Measurements from ENCODE around the gene CADPS2. TPM values are rescaled to one million over a fixed set of nuclear protein-coding genes. Genes with fewer than 3 reads are reported as not detected.

The CADPS2 gene
- total RNA-seq, 2 experiments from 2014 or later: not detected

DNA sequence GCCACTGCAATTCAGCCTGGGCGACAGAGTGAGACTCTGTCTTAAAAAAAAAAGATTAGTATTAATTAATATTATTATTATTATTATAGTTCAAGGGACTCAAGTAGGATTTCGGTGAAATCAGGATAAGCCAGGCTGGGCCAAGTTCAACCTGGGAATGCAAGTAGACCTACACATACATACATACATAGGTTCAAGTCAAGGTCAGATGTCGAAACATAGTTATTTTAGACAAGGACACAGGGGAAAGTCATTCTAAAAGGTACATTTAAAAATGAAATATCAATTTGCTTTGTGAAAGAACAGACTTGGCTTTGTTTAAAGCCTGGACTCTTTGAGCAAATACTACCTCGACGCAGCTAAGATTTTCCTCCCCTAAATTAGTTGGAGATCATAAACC lies 336.7 kb downstream of the CADPS2 start:
- ChIA-PET CTCF (ENCODE audit: unreplicated experiment) (no interaction called here), POLR2A (no interaction called here)
- Histone ChIP-seq H3K9me2 (ENCODE audit: insufficient read depth, low read length) (no peaks in the 10 kb centered on the region), H3K4me2 (ENCODE audit: low read length) (no peak overlapping the region), H3K36me3 (ENCODE audit: insufficient read depth, low read length) (no peaks in the 10 kb centered on the region), H4K20me1 (ENCODE audit: insufficient read depth, low read length) (no peaks in the 10 kb centered on the region), H3K4me3 (ENCODE audit: low read depth, low read length, poor library complexity, severe bottlenecking) (no peak overlapping the region), H2AFZ (ENCODE audit: low read length) (no peak overlapping the region), H3K79me2 (ENCODE audit: insufficient read depth, low read depth, low read length) (no peaks in the 10 kb centered on the region), H3K27ac (ENCODE audit: low read depth, low read length, poor library complexity, severe bottlenecking) (no peak overlapping the region), H3K9me3 (ENCODE audit: low read length) (no peaks in the 10 kb centered on the region), H3K4me1 (ENCODE audit: insufficient read depth, low read length, poor library complexity, severe bottlenecking) (no peaks in the 10 kb centered on the region)
- DNase-seq (ENCODE audit: low spot score): no peak
- intact Hi-C loops (cut with micrococcal nuclease; ENCODE audit: unreplicated experiment): no loop called here
- no TSS peak for BruUV-seq (replicated peaks)
- no peak for TF ChIP-seq EZH2phosphoT487 (IDR thresholded peaks at IDR 0.05; ENCODE audit: borderline replicate concordance, low read depth, low read length)
- TF ChIP-seq CTCF (conservative IDR thresholded peaks at IDR 0.05; ENCODE audit: low read length): no peak

- Histone ChIP-seq H3K9me3 (ENCODE audit: low read length) (no peaks in the 10 kb centered on the region), H3K36me3 (ENCODE audit: insufficient read depth, low read length) (no peaks in the 10 kb centered on the region), H3K4me3 (ENCODE audit: low read depth, low read length, poor library complexity, severe bottlenecking) (no peak overlapping the region), H4K20me1 (ENCODE audit: insufficient read depth, low read length) (no peaks in the 10 kb centered on the region), H2AFZ (ENCODE audit: low read length) (no peak overlapping the region), H3K27ac (ENCODE audit: low read depth, low read length, poor library complexity, severe bottlenecking) (no peak overlapping the region), H3K79me2 (ENCODE audit: insufficient read depth, low read depth, low read length) (no peaks in the 10 kb centered on the region), H3K4me2 (ENCODE audit: low read length) (no peak overlapping the region), H3K4me1 (ENCODE audit: insufficient read depth, low read length, poor library complexity, severe bottlenecking) (no peaks in the 10 kb centered on the region), H3K9me2 (ENCODE audit: insufficient read depth, low read length) (no peaks in the 10 kb centered on the region)
- POLR2A ChIA-PET: interaction anchor here (1.2 kb wide), 1 partner anchor 21 kb away, joined by 3 read pairs; no protein-coding TSS in a partner anchor
- intact Hi-C loops (cut with micrococcal nuclease; ENCODE audit: unreplicated experiment): no loop called here
- no TSS peak for BruUV-seq (replicated peaks)
- CTCF ChIA-PET (ENCODE audit: unreplicated experiment): no interaction called here
- DNase-seq (ENCODE audit: low spot score): no peak
- TF ChIP-seq EZH2phosphoT487 (IDR thresholded peaks at IDR 0.05; ENCODE audit: borderline replicate concordance, low read depth, low read length) (no peak), CTCF (conservative IDR thresholded peaks at IDR 0.05; ENCODE audit: low read length) (no peak)
These were observed 339.8 kb downstream of the CADPS2 start for GRCh38 chr7:122546496-122546895.

DNA sequence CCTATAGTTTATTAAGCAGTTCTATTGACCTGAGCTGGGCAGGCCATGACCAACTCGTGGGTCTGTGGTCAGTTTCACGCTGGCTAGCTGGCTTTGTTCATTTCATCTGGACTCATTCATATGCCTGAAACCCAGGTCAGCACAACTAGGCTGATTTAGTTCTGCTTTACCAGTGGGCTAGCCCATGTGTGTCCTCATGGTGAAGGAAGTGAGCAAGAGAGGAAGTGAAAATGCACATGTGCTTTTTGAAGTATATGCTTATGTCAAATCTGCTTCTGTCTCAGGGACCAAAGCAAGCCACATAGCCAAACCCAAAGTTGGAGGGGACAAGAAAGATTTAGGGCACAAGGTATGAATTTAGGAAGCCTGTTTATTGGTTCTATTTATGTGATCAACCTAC lies 341.8 kb downstream of the CADPS2 start:
- POLR2A ChIA-PET: interaction anchor here (0.9 kb wide), 1 partner anchor 11 kb away, joined by 3 read pairs; no protein-coding TSS in a partner anchor
- no peaks in the 10 kb centered on the region for H4K20me1 ChIP-seq (ENCODE audit: insufficient read depth, low read length)
- intact Hi-C loops (cut with micrococcal nuclease; ENCODE audit: unreplicated experiment): no loop called here

More for the DNA sequence above, 341.8 kb downstream of the CADPS2 start:
- Histone ChIP-seq H3K4me1 (ENCODE audit: insufficient read depth, low read length, poor library complexity, severe bottlenecking) (no peaks in the 10 kb centered on the region), H2AFZ (ENCODE audit: low read length) (no peak overlapping the region), H3K4me3 (ENCODE audit: low read depth, low read length, poor library complexity, severe bottlenecking) (no peak overlapping the region), H3K4me2 (ENCODE audit: low read length) (no peak overlapping the region), H3K36me3 (ENCODE audit: insufficient read depth, low read length) (no peaks in the 10 kb centered on the region), H3K27ac (ENCODE audit: low read depth, low read length, poor library complexity, severe bottlenecking) (no peak overlapping the region), H3K9me2 (ENCODE audit: insufficient read depth, low read length) (no peaks in the 10 kb centered on the region), H3K9me3 (ENCODE audit: low read length) (no peaks in the 10 kb centered on the region), H3K79me2 (ENCODE audit: insufficient read depth, low read depth, low read length) (no peaks in the 10 kb centered on the region)
- no peak for TF ChIP-seq CTCF (conservative IDR thresholded peaks at IDR 0.05; ENCODE audit: low read length)
- TF ChIP-seq EZH2phosphoT487 (IDR thresholded peaks at IDR 0.05; ENCODE audit: borderline replicate concordance, low read depth, low read length): no peak
- peak; percentile 43 for DNase-seq (ENCODE audit: low spot score)
- BruUV-seq (replicated peaks): no TSS peak
- CTCF ChIA-PET (ENCODE audit: unreplicated experiment): no interaction called here
